T-helper 1 cell treated with Interleukin-12 subunit alpha and Interleukin-12 subunit beta and Interleukin-4 antibody, amounts not matched to agents 30 ng/mL and 1 ng/mL, for 36 hours (primary cell): ENCODE measurements around the gene WDR33. TPM values are rescaled to one million over a fixed set of nuclear protein-coding genes. Genes with fewer than 3 reads are reported as not detected.

Source experiments
- intact Hi-C: fragments of 100-400 bp; cut with micrococcal nuclease; formaldehyde crosslinking; loops from one replicate; pipeline ENCODE4 v1.15.1; 2024
- total RNA-seq: library from RNA; stranded (reverse); gene quantifications from 2 replicates; pipeline ENCODE4 v1.2.3, GENCODE V29; 2022

WDR33 gene
- total RNA-seq, 1 donor from 2014 or later: 79.3 TPM

DNA sequence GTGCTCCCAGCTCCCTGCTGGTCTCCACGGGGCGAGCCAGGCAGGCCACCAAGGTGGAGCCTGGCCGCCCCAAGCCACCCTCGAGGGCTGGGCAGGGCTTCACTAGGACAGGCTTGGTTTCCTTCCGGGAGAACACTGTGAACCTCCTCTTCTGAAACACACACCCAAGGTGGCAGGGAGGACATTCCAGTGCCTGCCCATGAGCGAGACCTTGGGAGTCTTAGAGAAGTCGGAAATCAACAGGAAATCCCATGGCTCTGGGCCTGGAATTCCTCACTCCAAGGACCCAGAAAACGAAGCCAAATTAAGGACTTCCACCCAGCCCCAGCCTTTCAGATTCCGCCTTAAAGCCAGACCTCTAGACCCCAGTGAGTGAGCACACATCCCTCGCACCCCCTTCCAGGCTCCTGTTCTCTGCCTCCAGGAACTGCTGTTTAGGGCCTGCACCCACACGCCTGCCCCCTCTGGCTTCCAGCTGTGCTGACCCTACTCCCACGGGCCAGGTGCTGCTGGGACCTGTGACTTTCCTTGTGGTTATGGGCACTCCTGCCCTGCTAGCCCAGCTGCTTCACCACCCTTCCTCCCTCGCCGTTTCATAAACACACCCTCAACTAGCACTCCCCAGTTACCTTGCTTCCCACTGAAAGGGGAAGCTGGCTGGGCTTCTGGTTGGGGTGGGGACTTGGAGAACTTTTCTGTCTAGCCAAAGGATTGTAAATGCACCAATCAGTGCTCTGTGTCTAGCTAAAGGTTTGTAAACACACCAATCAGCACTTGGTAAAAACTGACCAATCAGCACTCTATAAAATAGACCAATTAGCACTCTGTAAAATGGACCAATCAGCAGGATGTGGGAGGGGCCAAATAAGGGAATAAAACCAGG, 151.3 kb downstream of the WDR33 start:
- intact Hi-C loops: no loop called here

GRCh38 chr2:127658641-127659407, 152.1 kb downstream of the WDR33 start:
- intact Hi-C loops: no loop called here

- intact Hi-C loops: no loop called here
Measured at GRCh38 chr2:127658146-127658545, 152.8 kb downstream of the WDR33 start.

DNA sequence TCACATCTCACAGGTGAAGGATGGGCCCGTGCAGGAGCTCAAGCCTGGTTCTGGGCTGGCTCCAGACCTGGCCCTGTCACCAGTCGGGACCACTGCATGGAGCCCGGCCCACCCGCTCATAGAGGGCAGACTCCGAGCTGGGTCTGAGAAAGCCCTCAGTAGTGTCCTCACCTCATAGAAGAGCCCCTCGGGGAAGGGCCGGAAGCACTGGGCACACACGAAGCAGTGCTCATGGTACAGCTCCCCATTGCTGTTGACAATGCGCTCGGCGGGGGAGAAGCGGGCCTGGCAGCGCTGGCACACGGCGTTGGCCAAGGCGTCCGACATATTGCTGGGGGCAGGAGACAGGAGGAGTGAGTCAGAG, 153.8 kb downstream of the WDR33 start:
- intact Hi-C loops: no loop called here

- intact Hi-C loops: no loop called here
Measured at GRCh38 chr2:127656569-127657231, 154.3 kb downstream of the WDR33 start.

- intact Hi-C loops: no loop called here
Measured at GRCh38 chr2:127655209-127656073, 155.5 kb downstream of the WDR33 start.

DNA sequence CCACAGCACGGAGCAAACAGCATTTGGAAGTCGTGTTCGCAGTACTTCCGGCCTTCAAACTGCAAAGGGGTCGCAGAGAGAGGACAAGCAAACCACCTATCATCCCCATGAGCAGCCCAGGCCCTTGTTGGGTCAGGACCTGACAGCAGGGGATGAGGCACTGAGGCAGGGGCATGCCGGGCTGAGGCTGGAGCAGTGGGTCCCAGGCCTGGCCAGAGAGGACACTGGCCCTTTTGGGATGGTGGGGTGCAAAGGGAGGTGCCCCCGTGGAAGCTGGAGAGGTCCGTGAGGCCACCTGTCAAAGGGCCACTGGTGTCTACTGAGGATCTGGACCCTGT, 156.2 kb downstream of the WDR33 start:
- intact Hi-C loops: no loop called here

DNA sequence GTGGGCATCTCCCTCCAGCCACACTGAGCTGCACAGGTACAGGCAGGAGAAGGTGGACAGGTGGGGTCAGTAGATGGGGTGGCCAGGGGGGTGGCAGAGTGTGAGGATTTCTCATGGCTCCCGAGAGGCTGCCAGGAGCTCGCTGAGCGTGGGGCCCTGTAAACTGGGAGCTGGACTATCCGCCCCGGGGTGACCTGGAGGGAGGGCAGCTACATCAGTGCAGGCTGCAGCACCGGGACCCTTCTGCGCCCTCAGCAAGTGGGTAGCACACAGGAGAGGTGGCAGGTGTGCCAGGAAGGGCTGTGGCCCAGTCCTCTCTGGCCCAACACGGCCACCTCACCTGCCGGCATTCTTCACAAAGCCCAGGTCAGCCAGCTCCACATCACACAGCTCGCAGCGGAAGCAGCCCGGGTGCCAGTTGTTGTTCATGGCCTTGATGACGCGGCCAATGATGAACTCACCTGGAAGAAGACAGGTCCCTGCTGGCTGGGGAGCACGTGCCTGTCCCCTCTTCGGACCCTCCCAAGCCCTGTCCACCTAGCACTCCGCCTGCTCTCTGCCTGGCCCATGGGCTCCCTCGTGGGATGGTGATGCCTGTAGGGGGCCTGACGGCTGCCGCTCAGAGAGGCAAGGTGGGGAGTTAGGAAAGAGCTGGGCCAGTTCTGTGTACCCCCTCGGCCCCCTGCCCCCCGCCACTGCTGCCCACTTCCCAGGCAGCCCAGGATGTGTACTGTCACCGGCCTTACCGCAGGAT, 156.7 kb downstream of the WDR33 start:
- intact Hi-C loops: no loop called here

DNA sequence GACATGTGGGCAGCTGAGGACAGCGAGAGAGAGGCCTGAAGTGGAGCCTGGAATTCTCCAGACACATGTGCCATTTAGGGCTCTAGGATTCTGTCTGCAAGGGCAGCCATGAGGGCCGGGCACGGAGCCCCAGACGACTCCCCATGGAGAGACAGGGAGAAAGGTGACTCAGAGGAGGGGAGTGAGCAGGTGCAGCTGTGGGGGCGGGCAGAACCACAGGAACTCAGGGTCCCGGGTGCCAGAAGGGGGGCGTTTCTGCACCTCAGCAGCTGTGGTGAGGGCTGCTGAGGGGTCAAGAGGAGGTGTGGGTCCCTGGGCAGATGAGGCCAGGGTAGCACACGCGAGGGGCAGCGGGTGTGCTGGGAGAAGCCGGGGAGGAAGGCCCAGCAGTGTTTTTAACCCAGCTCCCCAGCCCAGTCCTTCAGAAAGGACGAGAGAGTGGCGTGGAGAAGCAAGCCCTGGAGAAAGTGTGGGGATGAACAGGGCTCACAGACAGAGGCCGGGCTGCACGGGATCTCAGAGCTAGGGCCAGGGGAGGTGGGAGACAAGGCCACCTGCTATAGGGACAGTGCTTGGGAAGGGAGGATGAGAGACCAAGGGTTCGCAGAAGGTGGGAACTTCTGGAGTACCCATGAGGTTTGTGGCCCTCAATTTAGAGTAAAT, 157.4 kb downstream of the WDR33 start:
- intact Hi-C loops: no loop called here

DNA sequence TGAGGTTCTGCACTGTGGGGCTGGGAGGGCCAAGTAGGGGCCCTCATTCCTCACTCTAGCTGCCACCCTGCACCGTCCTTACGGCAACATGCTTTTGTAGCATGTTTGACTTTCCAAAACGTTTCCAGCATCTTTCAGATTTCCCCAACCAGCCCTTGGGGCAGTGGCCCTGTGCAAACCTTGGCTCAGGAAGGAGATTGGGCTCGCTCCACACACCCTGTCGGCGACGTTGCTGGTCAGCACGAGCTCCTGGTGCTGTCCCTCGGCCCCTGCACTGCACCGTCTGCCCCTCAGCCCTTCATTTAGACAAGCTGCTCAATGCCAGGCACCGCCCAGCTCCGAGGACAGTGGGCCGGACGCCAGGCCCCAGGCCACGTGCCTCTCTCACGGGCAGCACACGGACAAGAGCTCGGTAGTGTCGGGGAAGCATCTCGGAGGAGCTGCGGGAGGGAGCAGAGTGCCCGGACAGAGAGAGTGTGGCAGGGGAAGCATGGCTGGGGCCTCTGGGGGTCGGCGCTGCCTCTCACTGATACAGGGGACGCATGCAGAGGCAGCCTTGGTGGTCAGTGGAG, 158.1 kb downstream of the WDR33 start:
- intact Hi-C loops: no loop called here

GRCh38 chr2:127651971-127652550, 158.9 kb downstream of the WDR33 start:
- intact Hi-C loops: no loop called here

DNA sequence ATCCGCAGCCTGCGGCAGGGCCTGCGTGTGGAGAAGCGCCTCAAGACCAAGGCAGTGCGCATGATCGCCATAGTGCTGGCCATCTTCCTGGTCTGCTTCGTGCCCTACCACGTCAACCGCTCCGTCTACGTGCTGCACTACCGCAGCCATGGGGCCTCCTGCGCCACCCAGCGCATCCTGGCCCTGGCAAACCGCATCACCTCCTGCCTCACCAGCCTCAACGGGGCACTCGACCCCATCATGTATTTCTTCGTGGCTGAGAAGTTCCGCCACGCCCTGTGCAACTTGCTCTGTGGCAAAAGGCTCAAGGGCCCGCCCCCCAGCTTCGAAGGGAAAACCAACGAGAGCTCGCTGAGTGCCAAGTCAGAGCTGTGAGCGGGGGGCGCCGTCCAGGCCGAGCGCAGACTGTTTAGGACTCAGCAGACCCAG, 159.6 kb downstream of the WDR33 start:
- intact Hi-C loops: no loop called here

Other genes starting within 250 kb of the WDR33 start
- gene GPR17, start 165.0 kb downstream of the WDR33 start, total RNA-seq: not detected in 2 replicates
- 12.4 and 13.9 TPM in 2 replicates for gene LIMS2, start 135.6 kb downstream of the WDR33 start, total RNA-seq
- gene SFT2D3, start 109.7 kb downstream of the WDR33 start, total RNA-seq: 5.7 and 5.8 TPM in 2 replicates
- 47.5 and 51.9 TPM in 2 replicates for gene POLR2D, start 47.0 kb upstream of the WDR33 start, total RNA-seq
- gene AMMECR1L, start 74.8 kb upstream of the WDR33 start, total RNA-seq: 19.0 and 20.7 TPM in 2 replicates
- gene SAP130, start 216.9 kb upstream of the WDR33 start, total RNA-seq: 32.1 and 32.9 TPM in 2 replicates